Measurements from ENCODE around the gene PTPRM. TPM values are rescaled to one million over a fixed set of nuclear protein-coding genes. Genes with fewer than 3 reads are reported as not detected.

Gene PTPRM
- total and polyA plus RNA-seq, 2 donors (not counting 3 experiments of a cell fraction or from before 2014, with no cell fraction given): 37.4 to 43.7 TPM

GRCh38 chr18:7848054-7848412, 280.9 kb downstream of the PTPRM start:
- ChIA-PET POLR2A (no interaction called here), CTCF (no interaction called here)
- Histone ChIP-seq H3K9me3 (replicated peaks; ENCODE audit: control insufficient read depth, insufficient read depth, low read length) (no peaks in the 10 kb centered on the region), H3K36me3 (ENCODE audit: control insufficient read depth in 2 of 2, extremely low read depth in 1 of 2, insufficient read depth in 2 of 2, low read length in 2 of 2) (no peaks in the 10 kb centered on the region), H3K79me2 (ENCODE audit: control insufficient read depth, insufficient read depth, low read length) (no peaks in the 10 kb centered on the region), H3K27me3 (ENCODE audit: control insufficient read depth in 2 of 2, insufficient read depth in 2 of 2, low read length in 2 of 2) (no peaks in the 10 kb centered on the region), H4K20me1 (replicated peaks; ENCODE audit: control insufficient read depth, extremely low read depth, insufficient read depth, low read length) (no peaks in the 10 kb centered on the region), H3K4me2 (ENCODE audit: insufficient read depth, low read length) (no peak overlapping the region), H3K4me1 (ENCODE audit: control insufficient read depth, extremely low read depth, insufficient read depth, low read length) (no peaks in the 10 kb centered on the region), H3K9ac (replicated peaks; ENCODE audit: extremely low read depth, insufficient read depth, low read length) (no peak overlapping the region), H2AFZ (ENCODE audit: low read depth, low read length) (no peak overlapping the region), H3K4me3 (replicated peaks in 1 of 3; ENCODE audit: insufficient read depth in 1 of 3, low read depth in 1 of 3, low read length in 3 of 3) (no peak overlapping the region), H3K9me1 (replicated peaks; ENCODE audit: control insufficient read depth, extremely low read depth, insufficient read depth, low read length) (no peaks in the 10 kb centered on the region), H3K27ac (ENCODE audit: insufficient read depth, low read depth, low read length) (no peak overlapping the region)
- TF ChIP-seq MAX (IDR thresholded peaks at IDR 0.05; ENCODE audit: insufficient read depth, insufficient read length): no peak
- TF ChIP-seq JUN (IDR thresholded peaks at IDR 0.05; ENCODE audit: borderline replicate concordance, insufficient read depth, insufficient read length, low read depth): no peak
- TF ChIP-seq EZH2 (IDR thresholded peaks at IDR 0.05; ENCODE audit: borderline replicate concordance, low read depth, low read length, severe bottlenecking): no peak
- TF ChIP-seq, protein P1, sequence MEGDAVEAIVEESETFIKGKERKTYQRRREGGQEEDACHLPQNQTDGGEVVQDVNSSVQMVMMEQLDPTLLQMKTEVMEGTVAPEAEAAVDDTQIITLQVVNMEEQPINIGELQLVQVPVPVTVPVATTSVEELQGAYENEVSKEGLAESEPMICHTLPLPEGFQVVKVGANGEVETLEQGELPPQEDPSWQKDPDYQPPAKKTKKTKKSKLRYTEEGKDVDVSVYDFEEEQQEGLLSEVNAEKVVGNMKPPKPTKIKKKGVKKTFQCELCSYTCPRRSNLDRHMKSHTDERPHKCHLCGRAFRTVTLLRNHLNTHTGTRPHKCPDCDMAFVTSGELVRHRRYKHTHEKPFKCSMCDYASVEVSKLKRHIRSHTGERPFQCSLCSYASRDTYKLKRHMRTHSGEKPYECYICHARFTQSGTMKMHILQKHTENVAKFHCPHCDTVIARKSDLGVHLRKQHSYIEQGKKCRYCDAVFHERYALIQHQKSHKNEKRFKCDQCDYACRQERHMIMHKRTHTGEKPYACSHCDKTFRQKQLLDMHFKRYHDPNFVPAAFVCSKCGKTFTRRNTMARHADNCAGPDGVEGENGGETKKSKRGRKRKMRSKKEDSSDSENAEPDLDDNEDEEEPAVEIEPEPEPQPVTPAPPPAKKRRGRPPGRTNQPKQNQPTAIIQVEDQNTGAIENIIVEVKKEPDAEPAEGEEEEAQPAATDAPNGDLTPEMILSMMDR (IDR thresholded peaks at IDR 0.05; ENCODE audit: extremely low read depth in 1 of 2, insufficient read depth in 1 of 2, low read depth in 1 of 2, low read length in 2 of 2): no peak
- no peak for TF ChIP-seq FOS (IDR thresholded peaks at IDR 0.05; ENCODE audit: borderline replicate concordance, insufficient read depth, low read length)
- TF ChIP-seq MYC (IDR thresholded peaks at IDR 0.05; ENCODE audit: low read depth, low read length): no peak
- TF ChIP-seq POLR2A (IDR thresholded peaks at IDR 0.05; ENCODE audit: low read depth, low read length): no peak
- TF ChIP-seq GATA2 (IDR thresholded peaks at IDR 0.05; ENCODE audit: insufficient read depth, insufficient read length, low read depth, low read length): no peak
- no peak for TF ChIP-seq POLR2AphosphoS5 (IDR thresholded peaks at IDR 0.05; ENCODE audit: insufficient read depth, low read depth, low read length)
- no peak for FAIRE-seq
- intact Hi-C loops (cut with micrococcal nuclease) (no loop called here), dilution Hi-C loops (cut with MboI; ENCODE audit: extremely low pct_ligation_motif_present, low sequenced_read_pairs) (no loop called here)
- no peak for DNase-seq (ENCODE audit: low read depth, low spot score)
- no TSS peak for BruUV-seq (replicated peaks)

Measured in endothelial cell of umbilical vein (primary cell).